Testis (tissue), 3 donors: ENCODE data around the gene TRPM3. TPM values are rescaled to one million over a fixed set of nuclear protein-coding genes. Genes with fewer than 3 reads are reported as not detected.

Experiments used
- DNase-seq: peaks from one replicate; pipeline ENCODE4 v3.0.0-alpha.2; 2019
- H3K27ac ChIP-seq, 2 donors: fragments of 200-600 bp; sonication (generic); one replicate each; pipeline ENCODE4 v1.5.1; 2019
- H3K27me3 ChIP-seq: fragments of 200-600 bp; sonication (generic); one replicate; pipeline ENCODE4 v1.5.1; 2019
- H3K36me3 ChIP-seq: fragments of 200-600 bp; sonication (generic); one replicate; pipeline ENCODE4 v1.5.1; 2017; ENCODE audit warnings: low read depth; ENCODE audit errors: missing control alignments
- H3K4me1 ChIP-seq: fragments of 200-600 bp; sonication (generic); one replicate; pipeline ENCODE4 v1.5.1; 2019
- H3K4me3 ChIP-seq, 2 donors: fragments of 200-600 bp; sonication (generic); one replicate each; pipeline ENCODE4 v1.5.1; 2017 to 2019
- H3K9me3 ChIP-seq: fragments of 200-600 bp; sonication (generic); one replicate; pipeline ENCODE4 v1.5.1; 2017
- POLR2A ChIP-seq: fragments of 450-650 bp; IDR thresholded peaks from one replicate; pipeline ENCODE4 v1.6.1; 2017; ENCODE audit warnings: antibody characterized with exemption, mild to moderate bottlenecking, moderate library complexity
- WGBS, 2 donors: methylation state at CpG; one replicate each; pipeline ENCODE4 v1.1.5; 2018; 5-methylcytosine and 5-hydroxymethylcytosine counted together
- intact Hi-C: fragments of 100-400 bp; cut with DNase I; formaldehyde crosslinking; loops from one replicate; pipeline ENCODE4 v1.15.1; 2023; ENCODE audit warnings: low total_unique reads
- polyA plus RNA-seq: library from polyadenylated mRNA; stranded (reverse); fragments of 350-450 nt; fragmentation: Illumina TruSeq; extraction: RNeasy Lipid Tissue Mini Kit (QIAGEN cat#74804); gene quantifications from one replicate; pipeline ENCODE4 v1.2.3, GENCODE V29; 2014; ENCODE audit warnings: low read depth, low replicate concordance; ENCODE audit not compliant: insufficient read depth
- total RNA-seq, 2 donors: library from RNA; depleted of rRNA; stranded (reverse); fragments of >200 nt; gene quantifications; one replicate each; pipeline ENCODE4 v1.2.3, GENCODE V29; 2016
- TF ChIP-seq, protein P1 (sequence below), 3 experiments: fragments of 450-650 bp in 2 of 3; fragments of 200-600 bp in 1 of 3; sonication (generic) in 1 of 3; IDR thresholded peaks; one replicate each; pipeline ENCODE4 v1.5.1; 2016 to 2019; ENCODE audit warnings: antibody characterized with exemption in 3 of 3, mild to moderate bottlenecking in 2 of 3, moderate library complexity in 1 of 3

The TRPM3 gene
- total and polyA plus RNA-seq, 3 donors from 2014 or later = 4.1 to 54.3 (median 43.9) TPM

DNA sequence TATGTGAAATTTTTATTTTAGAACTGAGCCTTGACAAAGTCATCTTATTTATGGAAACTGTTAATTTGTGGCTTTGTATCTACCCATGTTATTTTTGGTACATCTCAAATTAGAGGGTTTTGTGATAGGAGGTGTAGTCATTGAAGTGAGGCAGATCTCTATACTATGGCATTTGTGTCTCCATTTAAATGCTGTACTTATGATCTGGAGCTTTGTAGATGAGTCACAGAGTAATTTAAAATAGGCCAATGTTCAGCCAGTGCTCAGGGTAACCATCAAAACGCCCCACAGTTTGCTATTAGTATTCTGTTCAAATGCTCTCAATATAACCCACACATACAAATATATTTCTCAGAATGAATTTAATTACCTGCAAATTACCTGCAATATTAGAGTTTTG lies 355.5 kb downstream of the TRPM3 start:
- Histone ChIP-seq H3K27me3 (no peaks in the 10 kb centered on the region), H3K27ac (no peak overlapping the region), H3K9me3 (no peaks in the 10 kb centered on the region), H3K36me3 (no peaks in the 10 kb centered on the region), H3K4me3 (no peak overlapping the region), H3K4me1 (no peaks in the 10 kb centered on the region)
- no peak for DNase-seq
- 94 to 97% methylated on average over 1 of the region's 1 CpG for WGBS, 2 donors
- TF ChIP-seq POLR2A = no peak
- TF ChIP-seq, protein P1, sequence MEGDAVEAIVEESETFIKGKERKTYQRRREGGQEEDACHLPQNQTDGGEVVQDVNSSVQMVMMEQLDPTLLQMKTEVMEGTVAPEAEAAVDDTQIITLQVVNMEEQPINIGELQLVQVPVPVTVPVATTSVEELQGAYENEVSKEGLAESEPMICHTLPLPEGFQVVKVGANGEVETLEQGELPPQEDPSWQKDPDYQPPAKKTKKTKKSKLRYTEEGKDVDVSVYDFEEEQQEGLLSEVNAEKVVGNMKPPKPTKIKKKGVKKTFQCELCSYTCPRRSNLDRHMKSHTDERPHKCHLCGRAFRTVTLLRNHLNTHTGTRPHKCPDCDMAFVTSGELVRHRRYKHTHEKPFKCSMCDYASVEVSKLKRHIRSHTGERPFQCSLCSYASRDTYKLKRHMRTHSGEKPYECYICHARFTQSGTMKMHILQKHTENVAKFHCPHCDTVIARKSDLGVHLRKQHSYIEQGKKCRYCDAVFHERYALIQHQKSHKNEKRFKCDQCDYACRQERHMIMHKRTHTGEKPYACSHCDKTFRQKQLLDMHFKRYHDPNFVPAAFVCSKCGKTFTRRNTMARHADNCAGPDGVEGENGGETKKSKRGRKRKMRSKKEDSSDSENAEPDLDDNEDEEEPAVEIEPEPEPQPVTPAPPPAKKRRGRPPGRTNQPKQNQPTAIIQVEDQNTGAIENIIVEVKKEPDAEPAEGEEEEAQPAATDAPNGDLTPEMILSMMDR (IDR thresholded peaks at IDR 0.05) = no peak
- intact Hi-C loops = no loop called here

DNA sequence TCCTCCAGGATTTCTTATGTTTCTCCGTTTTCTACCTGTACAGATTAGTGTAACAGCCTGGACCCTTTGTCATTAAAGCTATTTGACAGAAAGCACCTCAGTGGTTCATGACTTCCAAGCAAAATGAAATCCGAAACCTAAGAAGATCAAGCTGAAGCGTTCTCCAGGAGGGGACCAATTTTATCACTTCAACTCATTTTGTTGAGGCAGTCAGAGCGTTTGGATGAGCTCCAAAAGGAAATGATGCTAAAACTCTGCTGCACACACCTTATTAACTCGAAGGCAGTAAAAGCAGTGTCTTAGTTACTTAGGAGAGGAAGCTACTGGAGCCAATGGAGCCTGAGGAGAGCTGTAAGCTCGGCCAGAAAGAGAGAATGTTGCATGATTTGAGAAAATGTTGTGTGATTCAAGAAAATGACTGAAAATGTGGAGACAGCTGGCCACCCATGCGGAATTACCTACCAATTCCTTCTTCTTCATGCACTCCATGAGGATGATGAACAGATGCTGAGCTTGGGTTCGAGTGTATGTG lies 360.2 kb downstream of the TRPM3 start:
- intact Hi-C loops = no loop called here
- H3K27me3 ChIP-seq = no peaks in the 10 kb centered on the region
- no peak for DNase-seq
- H3K4me1 ChIP-seq = no peaks in the 10 kb centered on the region
- no peak overlapping the region for H3K4me3 ChIP-seq
- no peaks in the 10 kb centered on the region for H3K9me3 ChIP-seq
- H3K27ac ChIP-seq = no peak overlapping the region
- TF ChIP-seq, protein P1 (IDR thresholded peaks at IDR 0.05) = no peak
- no peak for TF ChIP-seq POLR2A
- 63 to 68% methylated on average over 8 of the region's 8 CpGs for WGBS, 2 donors
- H3K36me3 ChIP-seq = no peaks in the 10 kb centered on the region

DNA sequence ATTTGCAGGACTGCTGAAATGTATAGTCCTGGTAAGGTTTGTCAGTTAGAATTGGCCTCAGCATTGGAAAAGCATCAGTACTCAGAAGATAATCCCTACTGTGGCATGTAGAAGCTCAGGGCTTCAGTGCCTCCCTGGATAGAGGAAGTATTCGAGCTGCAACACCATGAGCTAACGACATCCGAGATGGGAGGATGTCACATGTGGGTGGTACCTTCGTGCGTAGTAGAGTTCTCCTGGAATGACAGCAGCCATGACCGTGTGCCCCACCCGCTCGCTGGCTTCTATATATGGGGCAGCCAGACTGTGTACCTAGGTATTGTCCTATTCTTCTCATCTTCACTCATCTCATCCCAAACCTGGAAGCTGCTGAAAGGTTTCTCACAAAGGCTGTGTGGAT lies 361.2 kb downstream of the TRPM3 start:
- Histone ChIP-seq H3K4me1 (no peaks in the 10 kb centered on the region), H3K4me3 (no peak overlapping the region), H3K9me3 (no peaks in the 10 kb centered on the region), H3K27ac (no peak overlapping the region), H3K27me3 (no peaks in the 10 kb centered on the region), H3K36me3 (no peaks in the 10 kb centered on the region)
- 95 to 97% methylated on average over 4 to 8 of the region's 8 CpGs for WGBS, 2 donors
- DNase-seq = no peak
- TF ChIP-seq, protein P1 (IDR thresholded peaks at IDR 0.05) = no peak
- no peak for TF ChIP-seq POLR2A
- intact Hi-C loops = no loop called here

DNA sequence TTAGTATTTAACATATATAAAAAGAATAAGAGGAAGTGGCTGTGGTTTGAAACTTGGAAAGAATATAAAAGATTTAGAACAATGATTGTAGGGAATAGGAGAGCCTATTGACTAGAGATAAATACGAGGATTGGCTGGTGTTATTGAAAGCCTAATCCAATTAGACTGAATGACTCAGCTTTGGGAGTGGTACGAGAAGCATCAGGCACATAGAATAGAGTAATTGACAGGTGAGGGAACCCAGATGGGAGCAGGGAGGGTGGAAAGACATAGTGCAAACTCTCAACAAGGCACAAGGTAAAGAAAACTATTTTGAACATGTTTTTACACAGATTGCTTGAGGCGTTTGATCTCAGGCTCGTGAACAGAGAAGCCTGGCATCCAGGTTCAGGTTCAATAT lies 368.1 kb downstream of the TRPM3 start:
- no peak for DNase-seq
- Histone ChIP-seq H3K27ac (no peak overlapping the region), H3K36me3 (no peaks in the 10 kb centered on the region), H3K9me3 (no peaks in the 10 kb centered on the region), H3K4me3 (no peak overlapping the region), H3K4me1 (no peaks in the 10 kb centered on the region), H3K27me3 (no peaks in the 10 kb centered on the region)
- intact Hi-C loops = no loop called here
- 69 to 84% methylated on average over 4 of the region's 4 CpGs for WGBS, 2 donors
- no peak for TF ChIP-seq POLR2A
- TF ChIP-seq, protein P1 (IDR thresholded peaks at IDR 0.05) = no peak

DNA sequence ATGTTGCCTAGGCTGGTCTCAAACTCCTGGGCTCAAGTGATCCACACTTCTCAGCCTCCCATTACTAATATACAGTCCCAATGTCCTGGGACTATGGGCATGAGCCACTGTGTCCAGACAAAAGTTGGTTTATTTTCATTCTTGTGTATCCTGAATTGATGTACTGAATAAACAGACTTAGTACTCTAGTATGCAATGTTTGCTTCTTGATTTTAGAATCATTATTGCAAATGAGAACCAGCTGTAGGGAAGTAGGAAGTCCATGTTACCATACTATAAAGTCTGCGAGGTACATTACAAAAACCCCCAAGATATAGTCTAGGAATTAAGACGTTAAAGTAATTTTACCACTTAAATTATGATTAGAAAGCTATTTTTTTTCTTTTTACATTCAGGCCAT lies 372.4 kb downstream of the TRPM3 start:
- no peaks in the 10 kb centered on the region for H3K4me1 ChIP-seq
- H3K9me3 ChIP-seq = no peaks in the 10 kb centered on the region
- no peaks in the 10 kb centered on the region for H3K27me3 ChIP-seq
- H3K4me3 ChIP-seq = no peak overlapping the region
- no peaks in the 10 kb centered on the region for H3K36me3 ChIP-seq
- no peak for DNase-seq
- intact Hi-C loops = no loop called here
- no peak for TF ChIP-seq POLR2A
- TF ChIP-seq, protein P1 (IDR thresholded peaks at IDR 0.05) = no peak
- WGBS, 2 donors = 75 to 83% methylated on average over 2 of the region's 2 CpGs
- no peak overlapping the region for H3K27ac ChIP-seq
